Measurements from ENCODE around the gene C17orf100. TPM values are rescaled to one million over a fixed set of nuclear protein-coding genes. Genes with fewer than 3 reads are reported as not detected.

Gene C17orf100
- total and polyA plus RNA-seq, 2 donors = 1.2 to 3.0 TPM

- 58% methylated on average over 16 of the region's 16 CpGs for WGBS
- DNase-seq (ENCODE audit: extremely low spot score) = no peak
These were observed 48.7 kb downstream of the C17orf100 start for GRCh38 chr17:6699997-6700947.

GRCh38 chr17:6700948-6701307 is 49.4 kb downstream of the C17orf100 start:
- Histone ChIP-seq H3K36me3 (ENCODE audit: insufficient read depth) (no peaks in the 10 kb centered on the region), H3K4me1 (ENCODE audit: insufficient read depth) (no peaks in the 10 kb centered on the region), H3K27ac (ENCODE audit: low read depth) (no peak overlapping the region), H3K4me3 (ENCODE audit: low read depth, low read length) (no peak overlapping the region)
- WGBS = 78% methylated on average over 8 of the region's 8 CpGs
- DNase-seq (ENCODE audit: extremely low spot score) = no peak

More at GRCh38 chr17:6699997-6700947, 48.7 kb downstream of the C17orf100 start:
- no peaks in the 10 kb centered on the region for H3K36me3 ChIP-seq (ENCODE audit: insufficient read depth)
- no peak overlapping the region for H3K27ac ChIP-seq (ENCODE audit: low read depth)
- no peaks in the 10 kb centered on the region for H3K4me1 ChIP-seq (ENCODE audit: insufficient read depth)
- H3K4me3 ChIP-seq (ENCODE audit: low read depth, low read length) = no peak overlapping the region

GRCh38 chr17:6701719-6702118 is 50.2 kb downstream of the C17orf100 start:
- H3K27ac ChIP-seq (ENCODE audit: low read depth) = no peak overlapping the region
- H3K36me3 ChIP-seq (ENCODE audit: insufficient read depth) = no peaks in the 10 kb centered on the region
- no peak overlapping the region for H3K4me3 ChIP-seq (ENCODE audit: low read depth, low read length)
- no peak for DNase-seq (ENCODE audit: extremely low spot score)
- WGBS = 28% methylated on average over 11 of the region's 11 CpGs
- H3K4me1 ChIP-seq (ENCODE audit: insufficient read depth) = no peaks in the 10 kb centered on the region

- H3K4me1 ChIP-seq (ENCODE audit: insufficient read depth) = no peaks in the 10 kb centered on the region
- no peak for DNase-seq (ENCODE audit: extremely low spot score)
- no peak overlapping the region for H3K4me3 ChIP-seq (ENCODE audit: low read depth, low read length)
- no peaks in the 10 kb centered on the region for H3K36me3 ChIP-seq (ENCODE audit: insufficient read depth)
- 90% methylated on average over 16 of the region's 16 CpGs for WGBS
- H3K27ac ChIP-seq (ENCODE audit: low read depth) = no peak overlapping the region
These were observed 51.1 kb downstream of the C17orf100 start for GRCh38 chr17:6702567-6703215.

Small RNA genes lying within 50 kb of the gene (small RNA-seq; reads per million reads assigned to genes)
- not detected for gene MIR4520-1

Other genes starting within 250 kb of the C17orf100 start
- gene AIPL1, start 216.6 kb upstream of the C17orf100 start, total RNA-seq = not detected
- not detected for gene AIPL1, start 216.6 kb upstream of the C17orf100 start, polyA plus RNA-seq
- gene PIMREG, start 207.3 kb upstream of the C17orf100 start, total RNA-seq = 14.2 TPM
- gene PIMREG, start 207.3 kb upstream of the C17orf100 start, polyA plus RNA-seq = 0.41 TPM
- 2.3 TPM for gene PITPNM3, start 95.2 kb upstream of the C17orf100 start, total RNA-seq
- 10.1 TPM for gene PITPNM3, start 95.2 kb upstream of the C17orf100 start, polyA plus RNA-seq
- 23.7 TPM for gene KIAA0753, start 11.1 kb upstream of the C17orf100 start, total RNA-seq
- 8.5 TPM for gene KIAA0753, start 11.1 kb upstream of the C17orf100 start, polyA plus RNA-seq
- 34.0 TPM for gene TXNDC17, start 10.7 kb upstream of the C17orf100 start, total RNA-seq
- gene TXNDC17, start 10.7 kb upstream of the C17orf100 start, polyA plus RNA-seq = 164 TPM
- 16.9 TPM for gene MED31, start 157 bp upstream of the C17orf100 start, total RNA-seq
- gene MED31, start 157 bp upstream of the C17orf100 start, polyA plus RNA-seq = 12.8 TPM
- gene SLC13A5, start 61.6 kb downstream of the C17orf100 start, total RNA-seq = not detected
- gene SLC13A5, start 61.6 kb downstream of the C17orf100 start, polyA plus RNA-seq = 0.10 TPM
- 90.9 TPM for gene XAF1, start 104.3 kb downstream of the C17orf100 start, total RNA-seq
- gene XAF1, start 104.3 kb downstream of the C17orf100 start, polyA plus RNA-seq = 30.2 TPM
- gene FBXO39, start 124.5 kb downstream of the C17orf100 start, total RNA-seq = 0.90 TPM
- gene FBXO39, start 124.5 kb downstream of the C17orf100 start, polyA plus RNA-seq = 0.56 TPM
- not detected for gene TEKT1, start 180.0 kb downstream of the C17orf100 start, total RNA-seq
- gene TEKT1, start 180.0 kb downstream of the C17orf100 start, polyA plus RNA-seq = not detected

All from urinary bladder (tissue), 4 donors.